Measurements from ENCODE around the gene KCNQ1OT1. TPM values are rescaled to one million over a fixed set of nuclear protein-coding genes. Genes with fewer than 3 reads are reported as not detected.

KCNQ1OT1 gene
- total RNA-seq: 0.37 and 0.42 TPM in 2 replicates

DNA sequence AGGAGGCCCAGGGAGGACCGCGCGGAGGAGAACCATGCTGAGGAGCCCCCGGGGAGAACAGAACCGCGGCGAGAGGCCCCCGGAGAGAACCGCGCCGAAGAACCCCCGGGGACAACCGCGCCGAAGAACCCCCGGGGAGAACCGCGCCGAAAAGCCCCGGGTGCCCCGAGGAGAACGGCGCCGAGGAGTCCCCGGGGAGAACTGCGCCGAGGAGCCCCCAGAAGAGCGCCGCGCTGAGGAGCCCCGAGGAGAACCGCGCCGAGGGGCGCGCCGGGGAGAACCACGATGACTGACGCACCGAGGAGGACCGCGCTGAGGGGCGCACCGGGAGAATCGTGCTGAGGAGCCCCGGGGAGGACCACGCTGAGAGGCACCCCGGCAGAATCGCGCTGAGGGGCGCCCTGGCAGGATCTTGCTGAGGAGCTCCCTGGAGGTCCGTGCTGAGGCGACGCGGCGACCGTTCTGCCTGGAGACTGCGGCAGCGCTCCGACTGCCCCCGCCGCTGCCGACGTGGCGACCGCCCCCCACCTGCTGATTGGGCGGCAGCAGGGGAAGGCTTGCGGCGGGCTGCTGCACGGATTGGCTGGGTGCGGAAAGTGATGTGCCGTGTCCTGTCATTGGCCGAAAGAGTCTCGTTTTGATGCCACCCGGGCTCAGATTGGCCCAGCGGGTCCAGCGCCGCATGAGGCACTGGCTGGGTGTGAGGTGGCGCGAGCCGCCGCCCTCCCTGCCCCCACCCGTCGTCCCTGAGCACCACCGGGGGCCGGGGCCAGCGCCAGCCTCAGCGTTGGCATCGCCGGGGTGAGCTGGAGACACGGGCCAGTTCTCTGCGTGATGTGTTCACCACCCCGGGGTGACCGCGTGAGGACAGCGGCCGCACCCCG is at the start of gene KCNQ1OT1:
KCNQ1OT1 (minus strand) TSS at position 464 of the 884 bp plus-strand sequence.

Other genes with a start within 250 kb of the KCNQ1OT1 start
- gene CDKN1C, start 185.8 kb upstream of the KCNQ1OT1 start, total RNA-seq: 5.7 and 11.9 TPM in 2 replicates
- gene PHLDA2, start 229.4 kb upstream of the KCNQ1OT1 start, total RNA-seq: 126 TPM in 2 replicates

All from airway epithelial cell (primary cell).